Adipocyte (in vitro differentiated cells): ENCODE results near the gene ST7.

ENCODE experiments used
- DNase-seq: peaks from one replicate; pipeline ENCODE4 v3.0.0-alpha.2; 2015; ENCODE audit warnings: low read depth
- H3K27me3 ChIP-seq: replicated peaks from 2 replicates; pipeline ENCODE4 v1.7.0; 2013; ENCODE audit warnings: mild to moderate bottlenecking, low read length, moderate library complexity; ENCODE audit not compliant: control insufficient read depth, insufficient read depth
- H3K36me3 ChIP-seq: 2 replicates; pipeline ENCODE4 v1.7.0; 2013; ENCODE audit warnings: low read length, mild to moderate bottlenecking, moderate library complexity; ENCODE audit not compliant: control insufficient read depth, insufficient read depth, severe bottlenecking
- H3K4me1 ChIP-seq: 2 replicates; pipeline ENCODE4 v1.7.0; 2013; ENCODE audit warnings: mild to moderate bottlenecking, low read length, moderate library complexity; ENCODE audit not compliant: control insufficient read depth, insufficient read depth
- H3K4me3 ChIP-seq: 2 replicates; pipeline ENCODE4 v1.7.0; 2013; ENCODE audit warnings: mild to moderate bottlenecking, low read length, moderate library complexity
- H3K9ac ChIP-seq: 2 replicates; pipeline ENCODE4 v1.7.0; 2013; ENCODE audit warnings: mild to moderate bottlenecking, low read length, moderate library complexity
- H3K9me3 ChIP-seq: 2 replicates; pipeline ENCODE4 v1.7.0; 2013; ENCODE audit warnings: mild to moderate bottlenecking, low read length, moderate library complexity; ENCODE audit not compliant: control insufficient read depth

The ST7 gene

GRCh38 chr7:117126676-117127075, 173.4 kb downstream of the ST7 start:
- Histone ChIP-seq H3K9me3 (no peaks in the 10 kb centered on the region), H3K4me3 (no peak overlapping the region), H3K27me3 (no peaks in the 10 kb centered on the region), H3K4me1 (peaks cover 32% of the 10 kb centered on the region), H3K36me3 (no peaks in the 10 kb centered on the region), H3K9ac (no peak overlapping the region)
- no peak for DNase-seq

DNA sequence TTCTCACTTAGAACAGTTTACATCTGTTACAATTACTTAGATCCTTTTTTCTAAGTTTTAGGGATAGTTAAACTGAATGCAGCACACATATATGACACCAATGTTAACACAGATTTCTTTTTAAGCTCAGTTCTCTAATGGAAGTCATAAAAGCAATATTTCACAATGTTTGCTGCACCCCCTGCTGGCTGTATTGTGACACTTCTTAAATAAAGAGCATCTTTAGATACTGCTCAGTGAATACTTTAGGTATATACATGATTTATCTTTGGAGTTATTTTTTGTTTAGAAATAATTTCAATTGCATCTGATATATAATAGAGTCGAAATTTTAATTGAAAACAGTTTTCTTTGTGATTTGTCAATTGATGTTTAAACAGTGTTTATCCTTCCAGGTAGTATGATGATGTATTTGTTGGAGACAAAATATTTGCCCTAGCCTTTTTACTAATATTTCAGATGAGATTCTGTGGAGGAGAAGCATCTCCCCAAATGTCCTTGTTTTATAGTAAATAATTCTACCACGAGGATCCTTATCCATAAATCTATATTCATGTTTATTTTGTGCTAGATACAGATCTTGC, 174.4 kb downstream of the ST7 start:
- H3K9me3 ChIP-seq = no peaks in the 10 kb centered on the region
- H3K4me1 ChIP-seq = peaks cover 42% of the 10 kb centered on the region
- no peak overlapping the region for H3K9ac ChIP-seq
- H3K27me3 ChIP-seq = no peaks in the 10 kb centered on the region
- H3K36me3 ChIP-seq = no peaks in the 10 kb centered on the region
- peak; percentile 86 for DNase-seq
- no peak overlapping the region for H3K4me3 ChIP-seq

GRCh38 chr7:117129521-117129955, 176.2 kb downstream of the ST7 start:
- Histone ChIP-seq H3K4me1 (peaks cover 48% of the 10 kb centered on the region), H3K9me3 (no peaks in the 10 kb centered on the region), H3K36me3 (no peaks in the 10 kb centered on the region), H3K4me3 (peak overlapping the region; percentile 45), H3K9ac (peak overlapping the region; percentile 22), H3K27me3 (no peaks in the 10 kb centered on the region)
- no peak for DNase-seq

DNA sequence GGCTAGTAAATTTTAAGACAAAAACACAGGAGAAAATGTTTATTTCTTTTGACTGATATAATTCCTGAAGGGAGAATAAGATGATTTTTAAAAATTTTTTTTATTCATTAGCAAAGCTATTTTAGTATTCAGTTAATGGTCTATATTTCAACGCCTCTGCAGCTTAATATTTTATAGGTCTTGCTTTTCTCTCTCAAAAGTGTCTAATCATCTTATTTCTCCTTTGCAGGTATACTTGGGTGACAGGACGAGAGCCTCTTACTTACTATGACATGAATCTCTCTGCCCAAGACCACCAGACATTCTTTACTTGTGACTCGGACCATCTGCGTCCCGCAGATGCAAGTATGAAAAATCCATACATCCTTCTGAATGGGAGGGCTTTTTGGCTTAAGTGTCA, 177.0 kb downstream of the ST7 start:
- peaks cover 43% of the 10 kb centered on the region for H3K4me1 ChIP-seq
- no peak for DNase-seq
- no peak overlapping the region for H3K4me3 ChIP-seq
- H3K36me3 ChIP-seq = no peaks in the 10 kb centered on the region
- no peaks in the 10 kb centered on the region for H3K27me3 ChIP-seq
- no peaks in the 10 kb centered on the region for H3K9me3 ChIP-seq
- H3K9ac ChIP-seq = peak overlapping the region; percentile 22

GRCh38 chr7:117132321-117133120, 179.2 kb downstream of the ST7 start:
- H3K9ac ChIP-seq = peak overlapping the region; percentile 25
- H3K27me3 ChIP-seq = no peaks in the 10 kb centered on the region
- peak; percentile 86 for DNase-seq
- peak overlapping the region; percentile 57 for H3K4me3 ChIP-seq
- peaks cover 7% of the 10 kb centered on the region for H3K36me3 ChIP-seq
- no peaks in the 10 kb centered on the region for H3K9me3 ChIP-seq
- H3K4me1 ChIP-seq = peaks cover 42% of the 10 kb centered on the region

GRCh38 chr7:117133125-117133524, 179.8 kb downstream of the ST7 start:
- Histone ChIP-seq H3K36me3 (peaks cover 10% of the 10 kb centered on the region), H3K9me3 (no peaks in the 10 kb centered on the region), H3K4me1 (peaks cover 42% of the 10 kb centered on the region), H3K27me3 (no peaks in the 10 kb centered on the region), H3K4me3 (peak overlapping the region; percentile 57), H3K9ac (peak overlapping the region; percentile 25)
- DNase-seq = no peak

- H3K27me3 ChIP-seq = no peaks in the 10 kb centered on the region
- peaks cover 36% of the 10 kb centered on the region for H3K4me1 ChIP-seq
- no peak overlapping the region for H3K9ac ChIP-seq
- DNase-seq = no peak
- no peak overlapping the region for H3K4me3 ChIP-seq
- no peaks in the 10 kb centered on the region for H3K9me3 ChIP-seq
- peaks cover 11% of the 10 kb centered on the region for H3K36me3 ChIP-seq
Measured at GRCh38 chr7:117134411-117134810, 181.1 kb downstream of the ST7 start.

DNA sequence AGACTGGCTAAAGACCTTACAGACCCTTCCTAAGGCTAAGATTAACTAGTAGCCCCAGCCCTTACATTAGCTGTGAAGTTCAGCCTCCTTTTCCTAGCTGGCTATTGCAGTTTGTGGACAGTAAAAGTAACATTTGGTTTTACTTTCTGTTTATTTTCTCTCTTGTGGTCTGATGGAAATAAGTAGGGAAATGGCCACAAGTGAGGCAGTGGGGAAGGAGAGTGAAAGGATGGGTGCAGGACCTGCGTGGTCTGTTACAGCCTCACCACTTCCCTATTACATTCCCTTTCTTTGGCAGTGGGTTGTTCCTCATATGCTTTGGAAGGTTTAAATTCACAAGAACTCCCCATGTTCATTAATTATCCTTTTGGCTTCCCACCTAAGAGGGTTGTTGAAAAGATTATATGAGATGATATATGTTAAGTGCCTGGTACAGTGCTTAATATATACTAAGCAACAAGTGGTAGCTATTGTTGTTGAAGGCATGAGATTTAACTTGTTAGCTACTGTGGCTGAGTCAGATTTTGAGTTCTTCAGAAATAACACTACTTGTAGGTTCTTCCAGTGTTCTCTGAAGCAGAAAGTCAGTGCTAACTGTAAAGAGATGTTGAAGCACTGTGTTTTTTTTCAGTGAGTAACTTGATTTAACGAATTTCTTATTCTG, 181.7 kb downstream of the ST7 start:
- Histone ChIP-seq H3K9ac (no peak overlapping the region), H3K9me3 (no peaks in the 10 kb centered on the region), H3K27me3 (no peaks in the 10 kb centered on the region), H3K4me1 (peaks cover 29% of the 10 kb centered on the region), H3K36me3 (peaks cover 11% of the 10 kb centered on the region), H3K4me3 (no peak overlapping the region)
- DNase-seq = no peak

- DNase-seq = no peak
- Histone ChIP-seq H3K9ac (no peak overlapping the region), H3K36me3 (peaks cover 11% of the 10 kb centered on the region), H3K27me3 (no peaks in the 10 kb centered on the region), H3K4me1 (peaks cover 28% of the 10 kb centered on the region), H3K9me3 (no peaks in the 10 kb centered on the region), H3K4me3 (no peak overlapping the region)
Measured at GRCh38 chr7:117135553-117135891, 182.2 kb downstream of the ST7 start.

GRCh38 chr7:117137868-117138267, 184.6 kb downstream of the ST7 start:
- H3K4me1 ChIP-seq = peaks cover 12% of the 10 kb centered on the region
- peaks cover 11% of the 10 kb centered on the region for H3K36me3 ChIP-seq
- no peak overlapping the region for H3K4me3 ChIP-seq
- H3K9ac ChIP-seq = no peak overlapping the region
- no peaks in the 10 kb centered on the region for H3K27me3 ChIP-seq
- H3K9me3 ChIP-seq = no peaks in the 10 kb centered on the region
- no peak for DNase-seq

DNA sequence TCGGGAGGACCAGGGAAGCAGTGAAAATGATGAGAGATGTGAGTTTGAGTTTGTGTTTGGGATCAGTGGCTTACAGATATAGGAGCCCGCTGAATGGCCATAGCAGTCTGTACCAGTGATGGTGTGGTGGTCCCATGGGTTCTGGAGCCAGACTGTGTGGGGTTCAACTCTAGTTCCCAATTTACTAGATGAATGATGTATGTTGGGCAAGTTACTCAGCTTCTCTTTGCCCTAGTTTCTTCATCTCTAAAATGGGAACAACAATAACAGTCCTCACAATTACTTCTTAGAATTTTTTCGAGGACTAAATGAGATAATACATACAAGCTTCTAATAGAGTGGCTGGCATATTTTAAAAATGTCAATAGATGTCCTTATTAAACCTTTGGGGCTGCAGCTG, 185.2 kb downstream of the ST7 start:
- no peaks in the 10 kb centered on the region for H3K9me3 ChIP-seq
- peaks cover 7% of the 10 kb centered on the region for H3K4me1 ChIP-seq
- no peak for DNase-seq
- H3K36me3 ChIP-seq = peaks cover 11% of the 10 kb centered on the region
- H3K9ac ChIP-seq = no peak overlapping the region
- no peak overlapping the region for H3K4me3 ChIP-seq
- no peaks in the 10 kb centered on the region for H3K27me3 ChIP-seq
